ENCODE measurements around the gene THBS3. TPM values are rescaled to one million over a fixed set of nuclear protein-coding genes. Genes with fewer than 3 reads are reported as not detected.

Gene THBS3
- total RNA-seq: 10 to 100 TPM; 24.7 to 28.7 TPM

- peak within 1 kb of the TSS; percentile 67 for H3K27ac Mint-ChIP-seq
- H3K36me3 Mint-ChIP-seq (ENCODE audit: insufficient read depth in 2 of 2): peaks cover 0 to 2% of the 10 kb centered on the region in 2 donors
- H3K27me3 Mint-ChIP-seq (ENCODE audit: low read depth): no peaks in the 10 kb centered on the region
- no peak for DNase-seq
- peaks cover 39% of the 10 kb centered on the region for H3K4me1 Mint-ChIP-seq (ENCODE audit: low read depth)
- no peak for ATAC-seq (replicated peaks in 1 of 2)
- peak within 1 kb of the TSS; percentile 96 to 98 for H3K4me3 Mint-ChIP-seq
- H3K9me3 Mint-ChIP-seq: no peaks in the 10 kb centered on the region
Observed at GRCh38 chr1:155207806-155208540, at the start of gene THBS3. TSS of gene THBS3 (minus strand) at chr1:155207897. CDS start at chr1:155207876, 21 bp downstream.

GRCh38 chr1:155256058-155256852, 48.6 kb upstream of the THBS3 start:
- no peak for DNase-seq
- Mint-ChIP-seq H3K27ac (peak overlapping the region; percentile 78), H3K4me3 (peak overlapping the region; percentile 85 to 92), H3K27me3 (ENCODE audit: low read depth) (no peaks in the 10 kb centered on the region), H3K4me1 (ENCODE audit: low read depth) (peaks cover 47% of the 10 kb centered on the region), H3K36me3 (ENCODE audit: insufficient read depth in 2 of 2) (peaks cover 8 to 23% of the 10 kb centered on the region in 2 donors), H3K9me3 (no peaks in the 10 kb centered on the region)
- ATAC-seq (replicated peaks in 1 of 2): no peak

GRCh38 chr1:155255243-155256007, 47.7 kb upstream of the THBS3 start, which contains the start of gene ENTREP3:
TSS of gene ENTREP3 (minus strand) at chr1:155255483. CDS start at chr1:155254877, 606 bp downstream.
- peaks cover 44% of the 10 kb centered on the region for H3K4me1 Mint-ChIP-seq (ENCODE audit: low read depth)
- no peaks in the 10 kb centered on the region for H3K9me3 Mint-ChIP-seq
- peaks cover 6 to 20% of the 10 kb centered on the region in 2 donors for H3K36me3 Mint-ChIP-seq (ENCODE audit: insufficient read depth in 2 of 2)
- H3K27me3 Mint-ChIP-seq (ENCODE audit: low read depth): no peaks in the 10 kb centered on the region
- DNase-seq (peak; percentile 85 to 87), ATAC-seq (replicated peaks in 1 of 2) (peak; percentile 71 to 72)
- peak within 1 kb of the TSS; percentile 78 for H3K27ac Mint-ChIP-seq
- peak within 1 kb of the TSS; percentile 85 to 92 for H3K4me3 Mint-ChIP-seq

GRCh38 chr1:155254714-155255242, 47.1 kb upstream of the THBS3 start:
- H3K27me3 Mint-ChIP-seq (ENCODE audit: low read depth): no peaks in the 10 kb centered on the region
- H3K4me3 Mint-ChIP-seq: peak overlapping the region; percentile 85 to 92
- no peaks in the 10 kb centered on the region for H3K9me3 Mint-ChIP-seq
- ATAC-seq (replicated peaks in 1 of 2) (peak in 1 of 2 donors; percentile 3), DNase-seq (no peak)
- H3K4me1 Mint-ChIP-seq (ENCODE audit: low read depth): peaks cover 39% of the 10 kb centered on the region
- no peak overlapping the region for H3K27ac Mint-ChIP-seq
- H3K36me3 Mint-ChIP-seq (ENCODE audit: insufficient read depth in 2 of 2): peaks cover 3 to 15% of the 10 kb centered on the region in 2 donors

GRCh38 chr1:155254228-155254713, 46.6 kb upstream of the THBS3 start:
- Mint-ChIP-seq H3K4me1 (ENCODE audit: low read depth) (peaks cover 39% of the 10 kb centered on the region), H3K4me3 (peak overlapping the region; percentile 85 to 92), H3K27ac (peak overlapping the region; percentile 57), H3K27me3 (ENCODE audit: low read depth) (no peaks in the 10 kb centered on the region), H3K36me3 (ENCODE audit: insufficient read depth in 2 of 2) (peaks cover 3 to 13% of the 10 kb centered on the region in 2 donors), H3K9me3 (no peaks in the 10 kb centered on the region)
- DNase-seq: no peak
- ATAC-seq (replicated peaks in 1 of 2): no peak

GRCh38 chr1:155253797-155254196, 46.1 kb upstream of the THBS3 start:
- Mint-ChIP-seq H3K27me3 (ENCODE audit: low read depth) (no peaks in the 10 kb centered on the region), H3K27ac (no peak overlapping the region), H3K36me3 (ENCODE audit: insufficient read depth in 2 of 2) (peaks cover 3 to 11% of the 10 kb centered on the region in 2 donors), H3K9me3 (no peaks in the 10 kb centered on the region), H3K4me3 (peak overlapping the region; percentile 85 to 92), H3K4me1 (ENCODE audit: low read depth) (peaks cover 39% of the 10 kb centered on the region)
- ATAC-seq (replicated peaks in 1 of 2) (no peak), DNase-seq (no peak)

GRCh38 chr1:155253208-155253607, 45.5 kb upstream of the THBS3 start:
- no peak for DNase-seq
- peaks cover 39% of the 10 kb centered on the region for H3K4me1 Mint-ChIP-seq (ENCODE audit: low read depth)

GRCh38 chr1:155251566-155251965, 43.9 kb upstream of the THBS3 start:
- H3K27ac Mint-ChIP-seq: no peak overlapping the region
- H3K4me3 Mint-ChIP-seq: no peak overlapping the region
- no peaks in the 10 kb centered on the region for H3K9me3 Mint-ChIP-seq
- no peaks in the 10 kb centered on the region for H3K27me3 Mint-ChIP-seq (ENCODE audit: low read depth)
- peaks cover 34% of the 10 kb centered on the region for H3K4me1 Mint-ChIP-seq (ENCODE audit: low read depth)
- DNase-seq: no peak
- ATAC-seq (replicated peaks in 1 of 2): no peak
- H3K36me3 Mint-ChIP-seq (ENCODE audit: insufficient read depth in 2 of 2): peaks cover under 1 to 2% of the 10 kb centered on the region in 2 donors

More at GRCh38 chr1:155253208-155253607, 45.5 kb upstream of the THBS3 start:
- Mint-ChIP-seq H3K27ac (no peak overlapping the region), H3K9me3 (no peaks in the 10 kb centered on the region), H3K4me3 (peak overlapping the region; percentile 85 to 92), H3K27me3 (ENCODE audit: low read depth) (no peaks in the 10 kb centered on the region), H3K36me3 (ENCODE audit: insufficient read depth in 2 of 2) (peaks cover 3 to 7% of the 10 kb centered on the region in 2 donors)
- no peak for ATAC-seq (replicated peaks in 1 of 2)

GRCh38 chr1:155250633-155251449, 43.1 kb upstream of the THBS3 start:
- no peak overlapping the region for H3K27ac Mint-ChIP-seq
- ATAC-seq (replicated peaks in 1 of 2) (peak; percentile 96 to 97), DNase-seq (peak; percentile 98 to 99)
- H3K4me1 Mint-ChIP-seq (ENCODE audit: low read depth): peaks cover 30% of the 10 kb centered on the region
- H3K27me3 Mint-ChIP-seq (ENCODE audit: low read depth): no peaks in the 10 kb centered on the region
- H3K36me3 Mint-ChIP-seq (ENCODE audit: insufficient read depth in 2 of 2): peaks cover 2 to 4% of the 10 kb centered on the region in 2 donors
- no peaks in the 10 kb centered on the region for H3K9me3 Mint-ChIP-seq
- peak overlapping the region; percentile 73 for H3K4me3 Mint-ChIP-seq

- no peaks in the 10 kb centered on the region for H3K9me3 Mint-ChIP-seq
- DNase-seq: no peak
- no peak overlapping the region for H3K27ac Mint-ChIP-seq
- peaks cover 30% of the 10 kb centered on the region for H3K4me1 Mint-ChIP-seq (ENCODE audit: low read depth)
- peaks cover 2 to 4% of the 10 kb centered on the region in 2 donors for H3K36me3 Mint-ChIP-seq (ENCODE audit: insufficient read depth in 2 of 2)
- no peaks in the 10 kb centered on the region for H3K27me3 Mint-ChIP-seq (ENCODE audit: low read depth)
- peak; percentile 53 to 59 for ATAC-seq (replicated peaks in 1 of 2)
- H3K4me3 Mint-ChIP-seq: peak overlapping the region; percentile 73 to 79
Observed at GRCh38 chr1:155250246-155250632, 42.5 kb upstream of the THBS3 start.

- H3K27ac Mint-ChIP-seq: no peak overlapping the region
- ATAC-seq (replicated peaks in 1 of 2) (no peak), DNase-seq (no peak)
- H3K36me3 Mint-ChIP-seq (ENCODE audit: insufficient read depth in 2 of 2): peaks cover 2 to 5% of the 10 kb centered on the region in 2 donors
- H3K4me1 Mint-ChIP-seq (ENCODE audit: low read depth): peaks cover 32% of the 10 kb centered on the region
- H3K27me3 Mint-ChIP-seq (ENCODE audit: low read depth): no peaks in the 10 kb centered on the region
- H3K9me3 Mint-ChIP-seq: no peaks in the 10 kb centered on the region
- H3K4me3 Mint-ChIP-seq: no peak overlapping the region
Observed at GRCh38 chr1:155247667-155248553, 40.2 kb upstream of the THBS3 start.
